Brain pericyte (primary cell): ENCODE results near the gene TERT.

Source experiments
- DNase-seq: peaks from one replicate; pipeline ENCODE4 v3.0.0-alpha.2; 2012; ENCODE audit warnings: low read depth, low spot score

TERT gene

GRCh38 chr5:1259806-1260480 lies 34.9 kb downstream of the TERT start:
- DNase-seq = no peak

DNA sequence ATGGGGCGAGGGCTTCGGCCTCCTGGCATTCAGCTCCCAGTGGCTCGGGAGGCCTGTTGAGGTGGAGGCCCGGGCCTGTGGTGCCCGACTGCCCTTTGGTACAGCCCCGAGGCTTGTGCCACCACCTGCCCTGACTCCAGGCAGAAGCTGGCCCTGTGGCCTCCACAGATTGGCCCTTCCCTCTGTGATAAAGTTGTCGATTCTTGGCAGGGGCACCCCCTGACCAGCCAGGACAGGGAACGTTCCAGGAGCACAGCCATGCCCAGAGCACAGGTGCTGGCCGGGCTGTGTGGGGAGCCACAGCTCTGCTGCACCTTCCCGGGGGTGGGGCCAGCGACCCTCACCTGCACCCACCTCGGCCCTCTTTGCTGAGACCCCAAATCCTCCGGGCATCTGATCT lies 37.0 kb downstream of the TERT start:
- DNase-seq = no peak

DNA sequence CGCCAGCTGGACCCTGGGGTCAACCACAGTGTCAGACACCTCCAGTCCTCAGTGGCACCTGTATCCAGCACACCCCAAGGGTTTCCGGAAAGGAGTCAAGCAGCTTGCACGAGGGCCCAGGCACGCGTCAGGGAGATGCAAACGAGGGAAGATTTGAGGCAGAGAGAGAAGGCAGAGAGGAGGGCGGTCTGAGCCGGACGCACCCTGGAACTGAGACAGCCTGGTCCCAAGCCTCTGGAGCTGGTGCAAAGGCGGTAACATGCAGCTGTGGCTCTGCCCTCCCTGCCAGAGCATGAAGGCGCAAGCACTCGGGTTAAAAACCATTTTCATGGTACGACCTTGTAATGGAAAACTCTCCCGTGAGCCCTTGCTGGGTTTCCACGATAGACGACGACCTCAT lies 37.5 kb downstream of the TERT start:
- no peak for DNase-seq

- no peak for DNase-seq
These were observed 38.1 kb downstream of the TERT start for GRCh38 chr5:1256776-1257175.

DNA sequence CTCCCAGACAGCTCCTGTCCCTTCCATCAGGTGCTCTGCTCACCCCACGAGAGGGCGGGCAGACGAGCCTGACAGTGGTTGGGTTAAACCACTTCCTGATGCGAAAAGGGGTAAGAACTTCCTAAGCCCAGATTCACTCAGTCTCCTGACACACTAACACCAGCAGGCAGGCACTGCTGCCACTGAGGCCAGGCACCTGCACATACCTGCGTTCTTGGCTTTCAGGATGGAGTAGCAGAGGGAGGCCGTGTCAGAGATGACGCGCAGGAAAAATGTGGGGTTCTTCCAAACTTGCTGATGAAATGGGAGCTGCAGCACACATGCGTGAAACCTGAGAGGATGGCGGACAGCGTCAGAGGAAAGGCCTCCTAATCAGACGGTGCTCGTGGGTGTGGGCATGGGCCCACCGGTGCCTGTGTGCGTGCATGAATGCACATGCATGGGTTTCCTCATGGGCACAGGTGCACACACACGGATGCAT lies 39.7 kb downstream of the TERT start:
- no peak for DNase-seq

- DNase-seq = no peak
These were observed 40.7 kb downstream of the TERT start for GRCh38 chr5:1254196-1254595.

DNA sequence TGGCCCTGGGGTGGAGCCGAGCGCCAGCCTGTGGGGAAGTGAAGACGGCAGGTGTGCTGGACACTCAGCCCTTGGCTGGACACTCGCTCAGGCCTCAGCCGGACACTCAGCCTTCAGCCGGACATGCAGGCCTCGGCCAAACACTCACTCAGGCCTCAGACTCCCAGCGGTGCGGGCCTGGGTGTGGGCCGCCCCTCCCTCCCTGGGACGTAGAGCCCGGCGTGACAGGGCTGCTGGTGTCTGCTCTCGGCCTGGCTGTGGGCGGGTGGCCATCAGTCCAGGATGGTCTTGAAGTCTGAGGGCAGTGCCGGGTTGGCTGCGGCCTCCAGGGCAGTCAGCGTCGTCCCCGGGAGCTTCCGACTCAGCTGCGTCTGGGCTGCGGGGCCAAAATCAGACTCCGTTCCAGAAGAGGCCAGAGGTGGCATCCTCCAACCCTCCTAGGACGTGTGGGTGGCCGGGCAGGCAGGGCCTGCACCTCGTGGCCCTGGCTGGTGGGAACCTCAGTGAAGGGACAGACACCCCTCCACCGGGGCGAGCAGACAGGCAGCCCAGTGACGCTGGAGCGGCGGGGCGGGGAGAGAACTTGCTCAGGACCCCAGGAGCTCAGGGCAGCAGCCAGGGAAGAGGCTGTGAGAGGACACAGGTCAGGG lies 41.3 kb downstream of the TERT start:
- no peak for DNase-seq

GRCh38 chr5:1252681-1253080 lies 42.2 kb downstream of the TERT start:
- no peak for DNase-seq

GRCh38 chr5:1251678-1252580 lies 42.9 kb downstream of the TERT start:
- no peak for DNase-seq

DNA sequence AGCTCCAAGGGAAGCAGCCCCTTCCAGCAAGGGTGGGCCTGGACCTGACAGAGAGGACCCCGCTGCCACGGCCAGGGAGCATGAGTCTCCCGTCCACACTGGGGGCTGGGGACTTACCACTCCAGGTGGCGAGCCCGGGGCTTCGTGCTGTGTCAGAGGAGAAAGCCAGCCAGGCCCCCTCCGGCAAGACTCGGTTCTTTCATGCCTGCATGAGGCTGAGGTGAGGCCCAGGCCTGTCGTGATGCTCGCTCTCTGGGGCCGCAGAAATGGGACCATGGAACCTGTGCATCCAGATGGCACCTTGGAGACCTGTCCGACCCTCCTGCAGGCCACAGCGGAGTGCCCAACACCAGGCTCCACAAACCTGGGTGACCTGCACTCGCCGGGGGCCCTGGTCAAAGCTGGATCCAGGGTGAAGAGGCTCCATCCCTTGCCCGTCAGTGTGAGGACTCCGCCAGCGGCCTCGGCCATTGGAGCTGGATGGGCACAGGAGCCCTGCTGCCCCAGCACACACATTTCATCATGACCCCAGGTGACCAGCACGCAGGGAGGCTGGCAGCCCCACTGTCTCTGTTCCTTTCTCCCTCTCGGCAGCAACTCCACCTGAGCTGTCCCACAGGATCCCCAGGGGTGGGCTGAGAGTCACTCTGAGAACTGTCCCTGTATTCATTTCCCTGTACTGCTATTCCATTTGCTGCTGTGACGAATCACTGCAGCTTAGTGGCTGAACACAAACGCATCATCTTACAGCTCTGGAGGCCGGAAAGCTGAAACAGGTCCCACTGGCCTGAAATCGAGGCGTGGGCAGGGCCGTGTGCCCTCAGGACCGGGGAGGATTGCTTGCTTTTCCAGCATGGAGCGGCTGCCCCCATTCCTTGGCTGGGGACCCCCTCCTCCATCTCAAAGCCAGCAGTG lies 45.2 kb downstream of the TERT start:
- DNase-seq = no peak

GRCh38 chr5:1247811-1248210 lies 47.1 kb downstream of the TERT start:
- DNase-seq = no peak

- no peak for DNase-seq
These were observed 48.0 kb downstream of the TERT start for GRCh38 chr5:1246711-1247431.

DNA sequence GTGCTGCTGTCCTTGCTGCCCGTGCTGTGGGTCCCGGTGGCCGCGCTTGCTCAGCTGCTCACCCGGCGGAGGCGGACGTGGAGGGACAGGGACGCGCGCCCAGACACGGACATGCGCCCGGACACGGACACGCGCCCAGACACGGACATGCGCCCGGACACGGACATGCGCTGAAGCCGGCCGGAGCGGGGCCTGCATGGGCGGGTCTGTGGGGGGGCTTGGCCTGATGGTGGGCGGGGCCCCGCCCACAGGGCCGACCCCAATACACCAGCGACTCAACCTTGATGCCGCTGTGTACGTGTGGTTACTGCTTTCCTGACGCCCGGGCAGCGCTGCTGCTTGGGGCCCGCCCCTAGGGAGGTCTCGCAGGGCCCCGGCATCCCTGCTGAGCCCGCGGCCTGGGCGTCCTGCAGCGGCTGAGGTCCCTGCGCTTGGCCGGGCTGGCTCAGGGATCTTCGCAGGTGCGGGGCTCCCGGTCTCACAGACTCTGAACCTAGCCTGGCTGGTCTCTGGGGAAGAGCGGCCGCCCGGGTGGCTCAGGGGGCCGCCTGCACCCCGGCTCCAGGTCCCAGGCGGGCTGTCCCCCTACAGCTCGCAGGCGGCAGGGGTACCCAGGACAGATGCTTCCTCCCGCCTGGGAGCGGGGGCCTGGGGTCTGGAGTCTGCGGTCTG lies 48.8 kb downstream of the TERT start:
- no peak for DNase-seq

GRCh38 chr5:1244976-1245375 lies 49.9 kb downstream of the TERT start:
- no peak for DNase-seq

- no peak for DNase-seq
These were observed 50.6 kb downstream of the TERT start for GRCh38 chr5:1244255-1244654.

GRCh38 chr5:1243487-1244130 lies 51.3 kb downstream of the TERT start:
- DNase-seq = no peak

- DNase-seq = no peak
These were observed 52.0 kb downstream of the TERT start for GRCh38 chr5:1242733-1243486.

DNA sequence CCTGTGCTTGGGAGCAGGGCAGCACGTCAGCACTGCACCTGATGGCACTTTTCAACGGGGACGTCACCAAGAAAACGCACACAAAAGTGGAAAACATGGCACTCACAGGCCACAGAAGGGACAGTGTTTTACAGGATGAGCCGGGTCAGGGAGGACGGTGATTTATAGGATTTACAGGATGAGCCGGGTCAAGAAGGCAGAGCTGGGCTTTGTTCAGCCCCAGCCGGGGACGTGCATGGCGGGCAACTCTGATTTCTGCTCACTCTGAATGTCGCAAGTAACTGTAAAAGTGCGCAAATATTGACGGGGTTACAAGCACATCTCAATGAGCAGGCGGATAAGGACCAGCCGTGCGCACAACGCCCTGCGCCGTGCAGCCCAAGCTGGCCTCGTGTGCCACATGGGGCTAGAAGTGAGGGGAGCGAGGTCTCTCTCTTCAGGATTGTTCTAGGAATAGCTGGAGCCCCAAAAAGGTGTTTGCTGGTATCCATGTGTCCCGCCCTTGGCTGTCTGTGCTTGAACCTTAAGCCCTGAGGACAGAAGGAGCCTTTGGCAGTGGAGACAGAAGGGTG lies 53.3 kb downstream of the TERT start:
- DNase-seq = no peak
